HEK293 (cell line): Measurements from ENCODE around the gene CAV2.
A peak's percentile ranks its signal among the peaks of the same experiment; 100 is the strongest.

Source experiments
- CTCF ChIA-PET: fragments of 350-600 bp; formaldehyde crosslinking; extraction: SDS; loops from one replicate; lab custom pipeline; 2021; ENCODE audit warnings: antibody characterized with exemption; lab: Yijun Ruan, JAX
- POLR2A ChIA-PET: fragments of 300-600 bp; formaldehyde crosslinking; extraction: SDS; loops from one replicate; lab custom pipeline; 2020; ENCODE audit warnings: antibody characterized with exemption, inconsistent platforms; lab: Yijun Ruan, JAX
- H3K27ac ChIP-seq: fragments of 200-500 bp; sonication (Bioruptor generic); 2 replicates; pipeline ENCODE4 v1.5.1; 2014; ENCODE audit warnings: low read depth, low read length, control low read depth, inconsistent platforms; ENCODE audit errors: extremely low read depth
- H3K36me3 ChIP-seq, 2 experiments: fragments of 200-500 bp in 1 of 2; sonication (Bioruptor generic) in 1 of 2; 1 replicate in 1 of 2; 2 replicates in 1 of 2; pipeline ENCODE4 v1.5.1; 2014 to 2017; ENCODE audit warnings: inconsistent platforms in 2 of 2, low read length in 2 of 2; ENCODE audit not compliant: control insufficient read depth in 2 of 2, insufficient read depth in 1 of 2
- H3K4me1 ChIP-seq: fragments of 200-500 bp; sonication (Bioruptor generic); 2 replicates; pipeline ENCODE4 v1.5.1; 2014; ENCODE audit warnings: mild to moderate bottlenecking, low read length, inconsistent platforms; ENCODE audit not compliant: control insufficient read depth, insufficient read depth
- H3K4me3 ChIP-seq: 2 replicates; pipeline ENCODE4 v1.5.1; 2011; ENCODE audit warnings: low read depth, mild to moderate bottlenecking, control low read depth, low read length, moderate library complexity
- H3K9me3 ChIP-seq: fragments of 200-500 bp; sonication (Bioruptor generic); 2 replicates; pipeline ENCODE4 v1.5.1; 2014; ENCODE audit warnings: low read depth, low read length, inconsistent platforms; ENCODE audit not compliant: control insufficient read depth, insufficient read depth
- FEZF1 ChIP-seq: fragments of 450-650 bp; formaldehyde crosslinking; IDR thresholded peaks from 2 replicates; pipeline ENCODE4 v1.5.1; 2016; ENCODE audit warnings: missing biosample characterization, missing genetic modification characterization
- GFI1B ChIP-seq: fragments of 450-650 bp; formaldehyde crosslinking; IDR thresholded peaks from 2 replicates; pipeline ENCODE4 v1.5.1; 2016; ENCODE audit warnings: missing biosample characterization, missing genetic modification characterization
- IKZF3 ChIP-seq: fragments of 450-650 bp; IDR thresholded peaks from 2 replicates; pipeline ENCODE4 v1.5.0; 2018; ENCODE audit warnings: missing biosample characterization, mild to moderate bottlenecking, missing genetic modification characterization, moderate library complexity
- KLF7 ChIP-seq: fragments of 450-650 bp; formaldehyde crosslinking; IDR thresholded peaks from 2 replicates; pipeline ENCODE4 v1.5.1; 2016; ENCODE audit warnings: missing biosample characterization, missing genetic modification characterization, borderline replicate concordance
- PRDM10 ChIP-seq: fragments of 450-650 bp; formaldehyde crosslinking; IDR thresholded peaks from 2 replicates; pipeline ENCODE4 v1.5.1; 2016; ENCODE audit warnings: missing biosample characterization, missing genetic modification characterization
- REPIN1 ChIP-seq: fragments of 450-650 bp; formaldehyde crosslinking; IDR thresholded peaks from 2 replicates; pipeline ENCODE4 v1.5.1; 2017; ENCODE audit warnings: missing biosample characterization, missing genetic modification characterization, low read depth
- SALL2 ChIP-seq: fragments of 450-650 bp; formaldehyde crosslinking; IDR thresholded peaks from 2 replicates; pipeline ENCODE4 v1.5.0; 2017; ENCODE audit warnings: missing biosample characterization, mild to moderate bottlenecking, missing genetic modification characterization, borderline replicate concordance
- SP2 ChIP-seq: fragments of 450-650 bp; formaldehyde crosslinking; IDR thresholded peaks from 2 replicates; pipeline ENCODE4 v1.5.1; 2016; ENCODE audit warnings: missing biosample characterization, missing genetic modification characterization
- ZNF112 ChIP-seq: fragments of 450-650 bp; formaldehyde crosslinking; IDR thresholded peaks from 2 replicates; pipeline ENCODE4 v1.5.0; 2017; ENCODE audit warnings: missing biosample characterization, missing genetic modification characterization
- ZNF155 ChIP-seq: fragments of 450-650 bp; formaldehyde crosslinking; IDR thresholded peaks from 2 replicates; pipeline ENCODE4 v1.5.1; 2016; ENCODE audit warnings: missing biosample characterization, missing genetic modification characterization
- ZNF169 ChIP-seq: fragments of 450-650 bp; formaldehyde crosslinking; IDR thresholded peaks from 2 replicates; pipeline ENCODE4 v1.5.1; 2016; ENCODE audit warnings: missing biosample characterization, missing genetic modification characterization
- ZNF174 ChIP-seq: fragments of 450-650 bp; formaldehyde crosslinking; IDR thresholded peaks from 2 replicates; pipeline ENCODE4 v1.5.0; 2017; ENCODE audit warnings: missing biosample characterization, mild to moderate bottlenecking, missing genetic modification characterization
- ZNF223 ChIP-seq: fragments of 450-650 bp; formaldehyde crosslinking; IDR thresholded peaks from 2 replicates; pipeline ENCODE4 v1.5.1; 2016; ENCODE audit warnings: missing biosample characterization, missing genetic modification characterization
- ZNF274 ChIP-seq, 2 experiments: fragments of 200-500 bp in 1 of 2; fragments of 450-650 bp in 1 of 2; sonication (Bioruptor generic) in 1 of 2; formaldehyde crosslinking in 1 of 2; IDR thresholded peaks; 2 replicates each; pipeline versions ENCODE4 v1.5.1 to v1.6.1; 2014 to 2016; ENCODE audit warnings: borderline replicate concordance in 1 of 2, inconsistent platforms in 1 of 2, low read length in 1 of 2, missing biosample characterization in 1 of 2, missing genetic modification characterization in 1 of 2
- ZNF280C ChIP-seq: fragments of 450-650 bp; formaldehyde crosslinking; IDR thresholded peaks from 2 replicates; pipeline ENCODE4 v1.5.1; 2016; ENCODE audit warnings: missing biosample characterization, missing genetic modification characterization
- ZNF416 ChIP-seq: fragments of 450-650 bp; formaldehyde crosslinking; IDR thresholded peaks from 2 replicates; pipeline ENCODE4 v1.5.1; 2016; ENCODE audit warnings: missing biosample characterization, missing genetic modification characterization
- ZNF501 ChIP-seq: fragments of 450-650 bp; formaldehyde crosslinking; IDR thresholded peaks from 2 replicates; pipeline ENCODE4 v1.5.1; 2016; ENCODE audit warnings: missing biosample characterization, missing genetic modification characterization
- ZNF624 ChIP-seq: fragments of 450-650 bp; formaldehyde crosslinking; IDR thresholded peaks from 2 replicates; pipeline ENCODE4 v1.5.1; 2017; ENCODE audit warnings: missing biosample characterization, missing genetic modification characterization
- ZNF629 ChIP-seq: fragments of 450-650 bp; formaldehyde crosslinking; IDR thresholded peaks from 2 replicates; pipeline ENCODE4 v1.5.1; 2017; ENCODE audit warnings: missing biosample characterization, missing genetic modification characterization
- ZNF654 ChIP-seq: fragments of 450-650 bp; formaldehyde crosslinking; IDR thresholded peaks from 2 replicates; pipeline ENCODE4 v1.5.1; 2016; ENCODE audit warnings: low read depth, missing biosample characterization, missing genetic modification characterization
- ZNF658 ChIP-seq: fragments of 450-650 bp; formaldehyde crosslinking; IDR thresholded peaks from 2 replicates; pipeline ENCODE4; 2016; ENCODE audit warnings: missing biosample characterization, missing genetic modification characterization
- ZNF701 ChIP-seq: fragments of 450-650 bp; formaldehyde crosslinking; IDR thresholded peaks from 2 replicates; pipeline ENCODE4 v1.5.1; 2016; ENCODE audit warnings: missing biosample characterization, missing genetic modification characterization
- ZNF704 ChIP-seq: fragments of 450-650 bp; formaldehyde crosslinking; IDR thresholded peaks from 2 replicates; pipeline ENCODE4 v1.5.1; 2016; ENCODE audit warnings: missing biosample characterization, missing genetic modification characterization
- ZSCAN18 ChIP-seq: fragments of 450-650 bp; formaldehyde crosslinking; IDR thresholded peaks from 2 replicates; pipeline ENCODE4 v1.5.1; 2016; ENCODE audit warnings: missing biosample characterization, missing genetic modification characterization

Gene CAV2

GRCh38 chr7:116497708-116498107, 1.8 kb upstream of the CAV2 start:
- no peak for TF ChIP-seq ZSCAN18 (tag by site-specific recombination)
- no peak for TF ChIP-seq REPIN1 (tag by site-specific recombination)
- Histone ChIP-seq H3K27ac (no peak overlapping the region), H3K36me3 (no peaks in the 10 kb centered on the region), H3K4me3 (no peak overlapping the region), H3K9me3 (no peaks in the 10 kb centered on the region), H3K4me1 (peaks cover 4% of the 10 kb centered on the region; the same call in 1 of the 2 replicates)
- CTCF ChIA-PET, result interaction anchor here (0.6 to 0.7 kb wide), 2 partner anchors 311 to 345 kb away, joined by 3 to 4 read pairs; no protein-coding TSS in a partner anchor
- POLR2A ChIA-PET, result no interaction called here

- Histone ChIP-seq H3K4me3 (peak overlapping the region; percentile 71), H3K9me3 (no peaks in the 10 kb centered on the region), H3K4me1 (peaks cover 4% of the 10 kb centered on the region; the same call in 1 of the 2 replicates), H3K36me3 (peaks cover 0 to under 1% of the 10 kb centered on the region in 2 experiments; a peak in 1 of 3 replicates), H3K27ac (peak overlapping the region; percentile 83)
- CTCF ChIA-PET, result interaction anchor here (0.6 to 0.9 kb wide), 3 partner anchors 15 to 320 kb away, joined by 3 to 4 read pairs (median 3); no protein-coding TSS in a partner anchor
- POLR2A ChIA-PET, result interaction anchor here (0.8 to 1.2 kb wide), 3 partner anchors 11 to 58 kb away, joined by 3 to 8 read pairs (median 5); partner anchors contain the start of gene CAV1
- TF ChIP-seq GFI1B (no peak), ZNF624 (no peak), ZNF416 (tag by site-specific recombination) (no peak), SALL2 (tag by site-specific recombination) (no peak), ZNF169 (tag by site-specific recombination) (no peak), ZNF629 (no peak), ZNF654 (tag by site-specific recombination) (no peak), ZNF155 (tag by site-specific recombination) (no peak), ZNF701 (tag by site-specific recombination) (no peak), ZNF274 (IDR thresholded peaks at IDR 0.05; ENCODE audit: low read length) (no peak), ZNF274 (tag by site-specific recombination; IDR thresholded peaks at IDR 0.05; ENCODE audit: borderline replicate concordance) (no peak), KLF7 (tag by site-specific recombination) (no peak), IKZF3 (tag by site-specific recombination) (peak; percentile 75; the same call in 1 of the 2 replicates), ZNF704 (tag by site-specific recombination) (no peak), ZNF658 (no peak), ZNF501 (peak; percentile 22; the same call in 1 of the 2 replicates), ZNF112 (no peak), PRDM10 (tag by site-specific recombination) (peak; percentile 55), FEZF1 (tag by site-specific recombination) (no peak), ZNF223 (tag by site-specific recombination) (no peak), ZNF280C (tag by site-specific recombination) (no peak), SP2 (tag by site-specific recombination) (0 out of 2 replicates have a peak, but pooled peaks have one; percentile 58), ZNF174 (no peak)
These were observed 728 bp downstream of the CAV2 start for GRCh38 chr7:116500078-116500853.
